IgD-negative memory B cell (primary cell): ENCODE measurements around the gene CTNNA1. TPM values are rescaled to one million over a fixed set of nuclear protein-coding genes. Genes with fewer than 3 reads are reported as not detected.
"Not testable (repeated sequence)": the region's sequence is repeated elsewhere in the genome, so short reads cannot be mapped to it uniquely, and the experiment has no call there.

ENCODE experiments used
- H3K27ac Mint-ChIP-seq, 3 donors: one replicate each; pipeline ENCODE4 v1.8.0; 2020 to 2022; ENCODE audit warnings: mild to moderate bottlenecking in 3 of 3, mixed read lengths in 3 of 3, moderate library complexity in 1 of 3
- H3K27me3 Mint-ChIP-seq: one replicate; pipeline ENCODE4 v1.8.0; 2021; ENCODE audit warnings: mixed read lengths
- H3K36me3 Mint-ChIP-seq: one replicate; pipeline ENCODE4 v1.8.0; 2020; ENCODE audit warnings: mild to moderate bottlenecking, mixed read lengths
- H3K4me1 Mint-ChIP-seq, 3 donors: one replicate each; pipeline ENCODE4 v1.8.0; 2020 to 2022; ENCODE audit warnings: mixed read lengths in 3 of 3, mild to moderate bottlenecking in 1 of 3
- H3K4me3 Mint-ChIP-seq, 4 donors: one replicate each; pipeline ENCODE4 v1.8.0; 2020 to 2022; ENCODE audit warnings: mild to moderate bottlenecking in 4 of 4, mixed read lengths in 4 of 4, moderate library complexity in 3 of 4
- H3K9me3 Mint-ChIP-seq, 3 donors: one replicate each; pipeline ENCODE4 v1.8.0; 2020 to 2021; ENCODE audit warnings: mixed read lengths in 3 of 3, mild to moderate bottlenecking in 1 of 3
- polyA plus RNA-seq: library from polyadenylated mRNA; unstranded; fragments of 300-500 nt; fragmentation: Illumina TruSeq; gene quantifications from one replicate; pipeline ENCODE4 v1.2.3, GENCODE V29; 2021

Gene CTNNA1
- polyA plus RNA-seq, 1 donor from 2014 or later = 21.4 TPM

DNA sequence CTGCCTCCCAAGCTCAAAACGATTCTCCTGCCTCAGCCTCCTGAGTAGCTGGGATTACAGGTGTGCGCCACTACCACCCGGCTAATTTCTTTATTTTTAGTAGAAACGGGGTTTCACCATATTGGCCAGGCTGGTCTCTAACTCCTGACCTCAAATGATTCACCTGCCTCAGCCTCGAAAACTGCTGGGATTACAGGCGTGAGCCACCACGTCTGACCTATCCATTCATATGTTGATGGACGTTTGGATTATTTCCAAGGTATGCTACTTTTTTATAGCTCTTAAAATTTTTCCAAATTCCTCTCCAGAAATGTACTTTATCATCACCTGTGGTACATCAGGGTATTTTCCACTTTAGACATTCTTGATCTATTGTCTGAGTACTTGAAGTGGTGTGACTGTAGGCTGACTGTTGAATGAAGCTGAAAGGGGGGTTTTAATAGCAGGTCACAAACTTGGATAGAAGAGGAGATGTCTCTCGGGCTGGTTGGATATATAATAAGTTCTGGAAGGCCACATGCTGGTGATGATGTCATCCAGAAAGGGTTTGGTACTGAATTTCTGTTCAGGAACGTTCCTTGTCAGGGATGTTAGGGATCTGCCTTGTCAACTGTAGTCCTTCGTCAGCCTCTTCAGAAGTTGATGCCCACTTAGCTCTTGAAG is 7.4 kb downstream of the CTNNA1 start:
- peaks cover 10 to 19% (median 14%) of the 10 kb centered on the region in 3 donors for H3K4me1 Mint-ChIP-seq
- peaks cover 14% of the 10 kb centered on the region for H3K36me3 Mint-ChIP-seq
- peaks cover 0 to 3% (median 2%) of the 10 kb centered on the region in 3 donors for H3K9me3 Mint-ChIP-seq
- H3K4me3 Mint-ChIP-seq = peak overlapping the region in 1 of 4 donors; percentile 51
- H3K27me3 Mint-ChIP-seq = no peaks in the 10 kb centered on the region
- H3K27ac Mint-ChIP-seq = peak overlapping the region in 1 of 3 donors; percentile 58

DNA sequence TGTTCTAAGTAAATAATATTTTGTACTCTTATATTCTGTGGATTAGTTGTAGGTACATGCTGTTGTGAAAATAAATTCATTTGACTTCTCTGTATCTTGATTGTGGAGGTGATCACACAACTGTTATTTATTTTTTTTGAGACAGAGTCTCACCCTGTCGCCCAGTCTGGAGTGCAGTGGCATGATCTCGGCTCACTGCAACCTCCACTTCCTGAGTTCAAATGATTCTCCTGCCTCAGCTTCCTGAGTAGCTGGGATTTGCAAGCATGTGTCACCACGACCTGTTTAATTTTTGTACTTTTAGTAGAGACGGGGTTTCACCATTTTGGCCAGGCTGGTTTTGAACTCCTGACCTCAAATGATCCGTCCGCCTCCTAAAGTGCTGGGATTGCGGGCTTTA is 7.9 kb downstream of the CTNNA1 start:
- not testable (repeated sequence) for H3K27me3 Mint-ChIP-seq, H3K9me3 Mint-ChIP-seq, H3K4me3 Mint-ChIP-seq
- Mint-ChIP-seq H3K4me1 (peaks cover 10 to 23% (median 17%) of the 10 kb centered on the region in 3 donors), H3K36me3 (peaks cover 14% of the 10 kb centered on the region), H3K27ac (peak overlapping the region in 1 of 3 donors; percentile 58)

DNA sequence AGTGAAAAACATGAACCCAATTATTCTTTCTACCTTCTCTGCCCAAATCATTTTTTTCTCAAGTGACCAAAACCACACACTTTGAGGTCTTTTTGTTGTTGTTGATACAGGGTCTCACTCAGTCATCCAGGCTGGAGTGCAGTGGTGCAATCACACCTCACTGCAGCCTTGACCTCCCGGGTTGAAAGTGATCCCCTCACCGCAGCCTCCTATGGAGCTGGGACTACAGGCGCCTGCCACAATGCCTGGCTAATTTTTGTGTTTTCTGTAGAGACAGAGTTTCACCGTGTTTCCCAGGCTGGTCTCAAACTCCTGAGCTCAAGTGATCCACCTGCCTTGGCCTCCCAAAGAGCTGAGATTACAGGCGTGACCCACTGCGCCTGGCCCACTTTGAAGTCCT is 8.4 kb downstream of the CTNNA1 start:
- H3K27me3 Mint-ChIP-seq = not testable (repeated sequence)

DNA sequence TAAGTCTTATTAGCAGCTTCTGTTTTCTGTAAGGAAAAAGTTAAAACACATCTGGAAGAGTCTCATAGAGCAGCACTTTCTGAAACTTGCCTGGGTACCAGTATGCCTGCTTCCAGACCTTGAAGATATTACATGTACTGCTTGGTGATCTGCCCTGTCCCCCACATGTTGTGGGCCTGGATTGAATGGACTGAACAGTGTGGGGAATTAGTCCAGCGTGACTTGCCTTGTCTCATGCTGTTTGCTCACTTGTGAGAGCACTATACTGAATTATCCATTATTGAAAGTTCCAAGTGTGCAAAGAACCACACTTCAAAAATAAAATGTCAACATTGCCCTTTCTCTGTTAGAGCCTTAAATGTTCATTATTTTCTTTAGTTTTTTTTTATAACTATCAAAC is 8.9 kb downstream of the CTNNA1 start:
- Mint-ChIP-seq H3K9me3 (peaks cover 0 to 3% (median 2%) of the 10 kb centered on the region in 3 donors), H3K27me3 (no peaks in the 10 kb centered on the region), H3K27ac (no peak overlapping the region), H3K4me1 (peaks cover 8 to 23% (median 20%) of the 10 kb centered on the region in 3 donors), H3K4me3 (no peak overlapping the region), H3K36me3 (peaks cover 14% of the 10 kb centered on the region)

More for the DNA sequence above, 8.4 kb downstream of the CTNNA1 start:
- Mint-ChIP-seq H3K4me3 (peak overlapping the region in 1 of 4 donors; percentile 6), H3K4me1 (peaks cover 8 to 23% (median 20%) of the 10 kb centered on the region in 3 donors), H3K36me3 (peaks cover 14% of the 10 kb centered on the region)
- H3K27ac Mint-ChIP-seq, H3K9me3 Mint-ChIP-seq: not testable (repeated sequence)

DNA sequence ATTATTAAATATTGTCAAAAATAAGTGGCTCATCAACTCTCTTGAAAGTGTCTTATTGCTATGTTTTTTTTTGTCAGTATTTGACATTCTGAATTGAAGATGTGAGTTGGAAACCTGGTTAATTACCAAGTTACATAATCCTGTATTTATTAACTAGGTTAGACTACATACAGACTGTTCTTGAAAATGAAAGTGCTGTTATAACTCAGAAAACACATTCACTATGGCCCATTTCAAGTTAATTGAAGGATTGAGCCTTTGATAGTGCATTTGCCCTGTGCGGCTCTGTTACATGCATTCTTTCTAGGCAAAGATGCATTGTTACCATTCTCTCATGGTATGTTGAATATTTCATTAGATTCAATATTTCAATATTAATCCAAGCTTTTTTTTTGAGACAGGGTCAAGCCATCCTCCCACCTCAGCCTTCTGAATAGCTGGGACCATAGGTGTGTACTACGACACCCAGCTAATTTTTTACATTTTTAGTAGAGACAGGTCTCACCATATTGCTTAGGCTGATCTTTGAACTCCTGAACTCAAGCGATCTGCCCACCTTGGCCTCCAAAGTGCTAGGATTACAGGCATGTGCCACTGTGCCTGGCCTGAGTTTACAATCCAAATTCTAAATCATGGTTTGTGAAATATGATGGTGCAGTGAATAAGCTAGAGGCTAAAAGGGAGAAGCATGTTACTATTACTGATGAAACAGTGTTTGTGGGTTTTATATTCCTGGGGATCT is 10.0 kb downstream of the CTNNA1 start:
- Mint-ChIP-seq H3K36me3 (peaks cover 10% of the 10 kb centered on the region), H3K9me3 (peaks cover 0 to 2% (median 0%) of the 10 kb centered on the region in 3 donors), H3K4me3 (no peak overlapping the region), H3K27ac (peak overlapping the region in 1 of 3 donors; percentile 39), H3K4me1 (peaks cover 8 to 20% (median 19%) of the 10 kb centered on the region in 3 donors), H3K27me3 (no peaks in the 10 kb centered on the region)

DNA sequence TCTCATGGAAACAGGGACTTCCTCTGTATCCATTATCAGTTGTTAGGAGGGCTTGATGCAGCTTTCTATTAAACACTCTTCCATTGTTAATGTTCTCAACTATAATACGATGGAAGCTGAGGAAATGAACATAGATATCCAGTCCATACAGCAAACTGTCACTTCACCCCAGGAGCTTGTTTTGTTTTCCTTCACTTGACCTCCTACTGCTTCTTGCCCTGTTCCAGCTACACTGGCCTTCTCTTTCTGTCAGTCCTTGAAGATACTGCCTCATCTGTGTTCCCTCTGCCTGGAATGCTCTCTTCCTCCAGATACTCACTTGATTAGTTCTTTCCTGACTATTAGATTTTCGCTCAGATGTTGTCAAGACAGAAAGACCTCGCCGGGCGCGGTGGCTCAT is 17.1 kb downstream of the CTNNA1 start:
- H3K9me3 Mint-ChIP-seq = no peaks in the 10 kb centered on the region
- no peak overlapping the region for H3K27ac Mint-ChIP-seq
- H3K27me3 Mint-ChIP-seq = no peaks in the 10 kb centered on the region
- peaks cover 7% of the 10 kb centered on the region for H3K36me3 Mint-ChIP-seq
- H3K4me1 Mint-ChIP-seq = peaks cover 5 to 14% (median 6%) of the 10 kb centered on the region in 3 donors
- H3K4me3 Mint-ChIP-seq = no peak overlapping the region

DNA sequence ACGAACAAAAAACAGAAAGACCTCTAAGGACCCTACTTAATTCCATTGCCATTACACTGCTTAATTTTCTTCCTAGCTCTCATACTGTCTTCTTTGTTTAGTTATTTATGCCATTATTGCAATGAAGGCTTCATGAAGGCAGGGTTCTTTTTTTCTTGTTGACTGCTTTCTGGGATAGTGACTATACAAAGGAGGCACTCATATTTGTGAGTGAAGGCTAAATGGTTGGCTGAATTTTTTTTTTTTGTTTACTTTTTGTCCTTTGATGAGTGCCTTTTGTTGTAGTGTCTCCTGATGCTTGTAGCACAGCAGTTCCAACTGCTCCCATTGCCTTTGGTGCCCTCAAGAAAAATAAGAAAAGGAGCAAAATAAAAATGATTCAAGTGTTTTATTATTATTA is 17.8 kb downstream of the CTNNA1 start:
- Mint-ChIP-seq H3K4me1 (peaks cover 4 to 13% (median 5%) of the 10 kb centered on the region in 3 donors), H3K9me3 (no peaks in the 10 kb centered on the region), H3K27me3 (no peaks in the 10 kb centered on the region), H3K4me3 (no peak overlapping the region), H3K36me3 (peaks cover 7% of the 10 kb centered on the region), H3K27ac (no peak overlapping the region)

DNA sequence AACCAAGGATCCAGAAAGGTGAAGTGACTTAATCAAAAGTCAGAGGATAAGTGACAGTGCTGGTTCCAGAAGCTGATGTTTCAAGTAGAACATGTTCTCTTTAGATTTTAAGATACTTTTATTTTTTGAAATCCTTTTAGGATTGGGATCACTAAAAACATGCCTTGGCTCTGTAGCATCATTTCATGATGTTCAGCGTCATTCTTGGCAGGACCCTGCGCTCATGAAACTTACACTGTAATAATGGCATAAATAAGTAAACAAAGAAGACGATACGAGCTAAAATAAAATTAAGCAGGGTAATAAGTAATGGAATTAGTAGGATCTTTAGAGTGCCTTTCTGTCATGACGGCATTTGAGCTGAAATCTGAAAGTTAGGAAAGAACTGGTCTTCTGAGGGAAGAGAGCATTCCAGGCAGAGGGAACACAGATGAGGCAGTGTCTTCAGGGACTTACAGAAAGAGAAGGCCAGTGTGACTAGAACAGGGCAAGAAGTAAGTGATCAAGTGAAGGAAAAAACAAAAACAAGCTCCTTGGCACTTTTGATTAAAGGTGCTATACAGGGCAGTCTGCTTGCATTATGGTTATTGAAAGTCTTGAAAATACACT is 19.9 kb downstream of the CTNNA1 start:
- H3K4me3 Mint-ChIP-seq = no peak overlapping the region
- peaks cover 0 to 1% (median under 1%) of the 10 kb centered on the region in 3 donors for H3K9me3 Mint-ChIP-seq
- H3K27me3 Mint-ChIP-seq = no peaks in the 10 kb centered on the region
- H3K4me1 Mint-ChIP-seq = peaks cover 0 to 7% (median 3%) of the 10 kb centered on the region in 3 donors
- peaks cover 7% of the 10 kb centered on the region for H3K36me3 Mint-ChIP-seq
- H3K27ac Mint-ChIP-seq = no peak overlapping the region

DNA sequence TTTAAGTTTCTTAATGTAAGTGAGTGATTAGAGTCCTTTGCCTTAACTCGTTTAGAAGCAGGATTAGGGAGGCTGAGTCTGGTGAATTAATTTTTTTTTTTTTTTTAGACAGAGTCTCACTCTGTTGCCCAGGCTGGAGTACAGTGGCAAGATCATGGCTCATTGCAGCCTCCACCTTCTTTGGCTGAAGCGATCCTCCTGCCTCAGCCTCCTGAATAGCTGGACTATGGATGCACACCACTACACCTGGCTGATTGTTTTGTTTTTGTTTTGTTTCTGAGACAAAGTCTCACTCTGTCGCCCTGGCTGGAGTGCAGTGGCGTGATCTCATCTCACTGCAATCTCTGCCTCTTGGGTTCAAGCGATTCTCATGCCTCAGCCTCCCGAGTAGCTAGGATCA is 20.4 kb downstream of the CTNNA1 start:
- not testable (repeated sequence) for H3K27ac Mint-ChIP-seq, H3K4me1 Mint-ChIP-seq, H3K9me3 Mint-ChIP-seq, H3K27me3 Mint-ChIP-seq, H3K4me3 Mint-ChIP-seq
- peaks cover 12% of the 10 kb centered on the region for H3K36me3 Mint-ChIP-seq

DNA sequence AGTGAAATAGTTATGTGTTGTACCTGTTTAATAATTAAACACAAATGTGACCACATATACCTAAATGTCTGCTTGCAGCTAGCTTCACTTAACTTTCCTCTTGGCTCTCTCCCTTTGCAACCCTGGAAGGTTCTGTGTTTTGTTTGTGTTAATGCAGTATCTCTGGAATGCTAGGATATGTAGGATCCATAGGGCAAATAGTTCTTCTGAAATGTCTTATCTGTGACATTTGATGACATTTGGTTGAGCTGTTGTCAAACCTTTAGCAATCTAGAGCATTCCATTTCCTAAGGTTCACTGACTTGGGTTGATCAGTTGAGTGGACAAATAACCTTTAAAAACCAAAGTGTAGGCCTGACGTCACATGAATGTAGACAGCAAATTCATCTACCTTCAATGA is 21.8 kb downstream of the CTNNA1 start:
- H3K9me3 Mint-ChIP-seq = peaks cover 0 to 2% (median 1%) of the 10 kb centered on the region in 3 donors
- peaks cover 0 to 9% (median 6%) of the 10 kb centered on the region in 3 donors for H3K4me1 Mint-ChIP-seq
- H3K27me3 Mint-ChIP-seq = no peaks in the 10 kb centered on the region
- H3K36me3 Mint-ChIP-seq = peaks cover 16% of the 10 kb centered on the region
- no peak overlapping the region for H3K4me3 Mint-ChIP-seq
- no peak overlapping the region for H3K27ac Mint-ChIP-seq

DNA sequence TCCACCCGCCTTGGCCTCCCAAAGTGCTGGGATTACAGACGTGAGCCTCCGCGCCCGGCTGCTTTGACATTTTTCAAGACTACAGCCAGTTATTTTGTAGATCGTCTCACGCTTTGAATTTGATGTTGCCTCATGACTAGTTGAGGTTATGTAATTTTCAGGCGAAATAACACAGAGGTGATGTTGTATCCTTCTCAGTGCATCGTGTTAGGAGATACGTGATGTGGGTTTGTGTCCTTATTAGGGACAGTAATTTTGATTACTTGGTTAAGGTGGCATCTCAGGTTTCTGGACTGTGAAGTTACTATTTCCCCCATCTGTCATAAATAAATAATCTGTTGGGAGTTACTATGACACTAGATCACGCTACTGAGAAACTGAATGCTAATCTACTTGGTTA is 25.0 kb downstream of the CTNNA1 start:
- Mint-ChIP-seq H3K4me1 (peaks cover 0 to 5% (median 4%) of the 10 kb centered on the region in 3 donors), H3K27me3 (no peaks in the 10 kb centered on the region), H3K27ac (no peak overlapping the region), H3K9me3 (peaks cover 0 to 2% (median 1%) of the 10 kb centered on the region in 3 donors), H3K4me3 (no peak overlapping the region), H3K36me3 (peaks cover 19% of the 10 kb centered on the region)

DNA sequence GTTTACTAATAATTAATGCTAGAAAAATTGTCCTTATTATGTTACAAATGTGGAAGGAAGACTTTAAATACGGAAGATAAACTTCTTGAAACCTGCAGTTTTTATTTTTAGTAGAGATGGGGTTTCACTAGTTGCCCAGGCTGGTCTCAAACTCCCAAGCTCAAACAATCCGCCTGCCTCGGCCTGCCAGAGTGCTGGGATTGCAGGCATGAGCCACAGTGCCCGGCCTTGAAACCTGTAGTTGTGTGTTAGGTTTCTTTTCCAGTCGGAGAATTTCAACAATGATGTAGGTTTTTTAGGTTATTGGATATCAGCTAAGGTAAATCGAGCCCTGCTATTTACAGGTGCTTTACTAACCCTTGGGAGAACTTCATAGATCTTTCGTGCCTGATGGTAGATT is 30.8 kb downstream of the CTNNA1 start:
- Mint-ChIP-seq H3K9me3 (no peaks in the 10 kb centered on the region), H3K36me3 (peaks cover 24% of the 10 kb centered on the region), H3K4me1 (peaks cover 0 to under 1% (median 0%) of the 10 kb centered on the region in 3 donors), H3K27ac (no peak overlapping the region), H3K4me3 (no peak overlapping the region), H3K27me3 (no peaks in the 10 kb centered on the region)

DNA sequence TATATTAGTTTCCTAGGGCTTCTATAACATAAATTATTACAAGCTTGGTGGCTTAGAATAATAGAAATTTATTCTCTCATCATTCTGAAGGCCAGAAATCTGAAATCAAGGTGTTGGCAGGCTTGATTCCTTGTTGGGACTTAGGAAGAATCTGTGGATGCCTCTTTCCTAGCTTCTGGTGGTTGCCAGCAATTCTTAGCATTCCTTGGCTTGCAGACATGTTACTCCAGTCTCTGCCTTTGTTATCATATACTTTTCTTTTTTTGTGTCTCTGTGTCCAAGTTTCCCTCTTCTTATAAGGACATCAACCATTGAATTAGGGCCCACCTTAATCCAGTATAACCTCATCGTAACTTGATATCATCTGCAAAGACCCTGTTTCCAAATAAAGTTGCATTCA is 31.4 kb downstream of the CTNNA1 start:
- Mint-ChIP-seq H3K9me3 (no peaks in the 10 kb centered on the region), H3K4me1 (peaks cover 0 to 3% (median 0%) of the 10 kb centered on the region in 3 donors), H3K4me3 (no peak overlapping the region), H3K27me3 (no peaks in the 10 kb centered on the region), H3K27ac (no peak overlapping the region), H3K36me3 (peaks cover 21% of the 10 kb centered on the region)

DNA sequence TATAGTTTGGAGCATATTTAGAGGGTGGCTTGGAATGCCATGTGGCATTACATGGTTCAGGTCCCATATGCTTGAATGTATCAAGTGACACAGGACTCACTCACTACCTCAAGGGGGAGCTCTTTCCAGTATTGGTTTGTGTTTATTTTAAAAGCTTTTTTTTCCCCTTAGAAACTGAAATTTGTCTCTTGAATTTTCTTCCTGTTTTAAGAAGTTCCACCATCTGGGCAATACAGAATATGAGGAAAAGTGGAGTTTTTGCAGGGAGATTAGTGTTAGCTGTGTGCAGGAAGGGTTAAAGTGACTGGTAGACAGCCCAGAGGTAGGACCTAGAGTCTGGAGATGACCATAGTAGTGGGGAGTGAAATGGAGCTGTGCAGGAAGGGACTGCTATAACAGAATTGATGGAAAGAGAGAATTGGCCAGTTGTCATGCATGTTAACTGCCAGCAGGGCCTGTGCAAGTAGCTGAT is 36.6 kb downstream of the CTNNA1 start:
- H3K36me3 Mint-ChIP-seq = peaks cover 11% of the 10 kb centered on the region
- peak overlapping the region in 1 of 4 donors; percentile 18 for H3K4me3 Mint-ChIP-seq
- H3K9me3 Mint-ChIP-seq = no peaks in the 10 kb centered on the region
- peak overlapping the region in 1 of 3 donors; percentile 81 for H3K27ac Mint-ChIP-seq
- no peaks in the 10 kb centered on the region for H3K27me3 Mint-ChIP-seq
- H3K4me1 Mint-ChIP-seq = peaks cover 11 to 17% (median 13%) of the 10 kb centered on the region in 3 donors

DNA sequence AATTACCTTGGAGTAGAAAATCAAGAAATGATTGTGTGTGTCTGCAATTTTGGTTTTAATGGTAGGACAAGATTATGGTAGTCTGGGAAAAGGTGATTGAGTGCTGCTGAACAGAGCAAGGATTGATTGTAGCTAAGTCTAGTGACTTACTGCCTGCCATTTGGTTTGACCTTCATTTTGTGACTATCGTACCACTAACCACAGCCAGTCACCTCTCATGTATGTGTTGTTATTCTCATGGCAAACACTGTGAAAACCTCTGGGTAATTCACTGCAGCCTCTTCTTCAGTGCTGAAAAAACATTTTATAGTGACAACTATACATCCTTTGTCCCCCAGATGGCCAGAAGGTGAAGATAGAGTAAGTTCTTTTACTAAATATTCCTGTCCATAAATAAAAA is 37.5 kb downstream of the CTNNA1 start:
- H3K27ac Mint-ChIP-seq = no peak overlapping the region
- peaks cover 12% of the 10 kb centered on the region for H3K36me3 Mint-ChIP-seq
- H3K4me3 Mint-ChIP-seq = no peak overlapping the region
- peaks cover 13 to 17% (median 13%) of the 10 kb centered on the region in 3 donors for H3K4me1 Mint-ChIP-seq
- no peaks in the 10 kb centered on the region for H3K27me3 Mint-ChIP-seq
- no peaks in the 10 kb centered on the region for H3K9me3 Mint-ChIP-seq
